Measurements from ENCODE around the gene MYO3B. TPM values are rescaled to one million over a fixed set of nuclear protein-coding genes. Genes with fewer than 3 reads are reported as not detected.

The MYO3B gene
- total RNA-seq, 1 experiment from 2014 or later = not detected

- DNase-seq (ENCODE audit: low read depth) = no peak
Measured at GRCh38 chr2:170680172-170680941, 502.4 kb downstream of the MYO3B start.

- DNase-seq (ENCODE audit: low read depth) = no peak
Measured at GRCh38 chr2:170681311-170681710, 503.4 kb downstream of the MYO3B start.

DNA sequence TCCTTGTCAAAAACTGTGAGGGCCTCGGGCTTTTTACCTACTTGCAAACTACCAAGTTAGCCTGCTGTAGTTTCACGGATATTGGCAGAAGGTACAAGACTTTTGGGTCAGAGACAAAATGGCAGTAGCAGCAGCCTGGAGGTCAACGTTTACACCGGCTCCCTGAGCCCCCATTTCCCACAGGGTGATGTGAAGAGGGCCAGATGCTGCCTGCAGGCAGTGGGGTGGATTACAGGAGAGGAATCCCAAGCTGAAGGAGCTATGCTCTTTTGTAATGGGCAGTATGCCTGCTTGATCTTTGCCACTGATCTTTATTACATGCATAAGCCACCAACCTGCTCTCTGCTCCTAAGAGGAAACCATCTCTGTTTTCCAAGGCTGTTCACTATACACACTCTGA is 507.6 kb downstream of the MYO3B start:
- no peak for DNase-seq (ENCODE audit: low read depth)

- DNase-seq (ENCODE audit: low read depth) = no peak
Measured at GRCh38 chr2:170689481-170689880, 511.5 kb downstream of the MYO3B start.

DNA sequence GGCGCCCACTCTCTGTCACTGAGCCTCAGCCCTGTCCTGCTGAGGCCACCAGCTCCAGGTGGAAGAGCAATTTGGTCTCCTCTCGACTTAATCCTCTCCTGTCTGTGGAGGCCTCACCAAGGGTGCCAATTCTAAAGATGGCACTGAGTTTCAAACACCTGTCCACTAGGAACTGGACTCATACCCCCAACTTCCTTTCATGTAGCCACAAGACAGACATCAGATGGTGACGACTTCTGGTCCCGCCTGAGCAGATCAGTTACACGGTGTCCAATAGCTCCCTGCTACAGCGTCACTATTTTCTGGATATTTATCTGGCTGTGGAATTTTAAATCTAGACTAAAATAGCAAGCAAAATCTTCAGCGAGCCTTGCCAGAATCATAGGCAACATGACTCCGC is 512.7 kb downstream of the MYO3B start:
- no peak for DNase-seq (ENCODE audit: low read depth)

GRCh38 chr2:170694316-170694715 is 516.4 kb downstream of the MYO3B start:
- DNase-seq (ENCODE audit: low read depth) = no peak

DNA sequence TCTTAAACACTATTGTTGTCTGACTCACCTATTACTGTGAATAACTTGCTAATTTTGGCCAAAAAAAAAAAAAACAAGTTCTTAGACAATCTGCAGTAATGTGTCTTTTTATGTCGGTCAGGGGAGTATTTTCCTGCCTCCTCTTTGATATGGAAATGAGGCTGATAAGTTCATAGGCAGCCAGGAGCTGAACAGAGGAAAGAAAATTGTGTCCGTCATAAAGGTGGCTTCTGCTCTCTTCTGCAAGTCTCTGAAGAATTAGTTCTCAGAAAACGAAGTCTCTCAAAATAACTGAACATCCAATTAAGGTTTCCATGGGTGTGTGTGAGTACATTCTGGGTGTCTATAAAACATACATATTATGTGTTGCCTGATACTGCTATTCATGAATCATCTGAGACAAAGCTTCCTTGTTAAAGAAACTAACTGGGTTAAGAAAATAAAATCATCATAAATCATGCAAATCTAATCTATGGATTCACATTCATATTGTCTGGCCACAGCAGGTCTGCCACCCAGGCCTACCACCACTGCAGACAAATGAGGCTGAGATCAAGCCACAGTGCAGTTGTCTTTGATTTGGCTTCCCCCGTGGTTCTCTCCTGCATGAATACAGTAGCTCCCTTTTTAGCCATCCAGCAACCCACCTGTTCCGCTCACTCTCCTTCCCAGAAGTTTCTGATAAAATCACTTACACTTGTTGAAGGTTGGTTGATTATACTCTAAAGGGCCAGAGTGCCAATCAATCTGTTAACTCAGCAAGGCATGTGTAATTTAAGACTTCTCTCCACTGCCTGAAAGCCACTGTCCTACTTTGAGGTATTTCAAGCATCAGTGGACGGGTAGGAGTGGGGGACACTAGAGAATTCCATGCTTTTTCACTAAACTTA is 517.8 kb downstream of the MYO3B start:
- no peak for DNase-seq (ENCODE audit: low read depth)

- no peak for DNase-seq (ENCODE audit: low read depth)
Measured at GRCh38 chr2:170696948-170697347, 519.0 kb downstream of the MYO3B start.

DNA sequence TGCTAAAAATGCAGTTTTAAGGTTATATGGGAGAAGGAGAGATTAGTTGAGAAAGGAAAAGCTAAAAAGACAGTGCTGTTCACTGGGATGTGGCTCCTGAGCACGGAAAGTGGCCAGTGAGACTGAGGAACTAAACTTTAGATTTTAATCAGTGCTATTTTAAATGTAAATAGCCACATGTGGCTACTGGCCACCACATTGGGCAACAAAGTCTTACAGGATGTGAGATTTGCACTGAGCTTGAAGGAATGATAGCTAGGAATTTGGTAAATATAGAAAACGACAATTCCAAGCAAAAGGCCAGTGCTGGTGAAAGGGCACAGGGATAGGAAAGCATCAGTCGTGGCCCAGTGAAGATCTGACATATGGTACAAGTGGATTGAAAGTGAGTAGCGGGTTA is 523.1 kb downstream of the MYO3B start:
- no peak for DNase-seq (ENCODE audit: low read depth)

DNA sequence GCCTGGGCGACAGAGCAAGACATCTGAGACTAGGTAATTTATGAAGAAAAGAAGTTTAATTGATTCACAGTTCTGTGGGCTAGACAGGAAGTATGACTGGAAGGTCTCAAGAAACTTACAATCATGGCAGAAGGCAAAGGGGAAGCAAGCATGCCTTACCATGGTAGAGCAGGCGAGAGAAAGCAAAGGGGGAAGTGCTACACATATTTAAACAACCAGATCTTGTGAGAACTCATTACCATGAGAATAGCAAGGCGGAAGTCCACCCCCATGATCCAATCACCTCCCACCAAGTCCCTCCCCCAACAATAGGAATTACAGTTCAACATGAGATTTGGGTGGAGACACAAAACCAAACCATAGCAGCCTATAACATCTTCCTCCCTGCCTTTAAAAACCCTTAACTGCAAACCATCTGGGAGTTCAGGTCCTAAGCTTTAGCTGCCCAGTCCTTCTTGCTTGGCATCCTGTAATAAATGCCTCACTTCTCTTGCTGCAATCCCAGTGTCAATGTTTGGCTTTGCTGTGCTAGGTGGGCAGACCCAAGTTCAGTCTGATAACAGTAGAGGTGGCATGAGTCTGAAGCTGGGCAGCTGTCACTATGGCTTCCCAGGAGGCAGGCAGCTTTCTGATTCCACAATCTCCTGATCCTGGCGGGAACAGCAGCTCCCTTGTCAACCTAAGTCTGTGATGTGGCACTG is 526.0 kb downstream of the MYO3B start:
- DNase-seq (ENCODE audit: low read depth) = no peak

Small RNA genes lying within 50 kb of the gene (small RNA-seq; reads per million reads assigned to genes)
- gene RF02271 = not detected
